Measurements from ENCODE around the gene PRKCQ.

PRKCQ gene

GRCh38 chr10:6418167-6418566, 161.9 kb downstream of the PRKCQ start:
- no peaks in the 10 kb centered on the region for H3K79me1 ChIP-seq (ENCODE audit: low read length)
- no peak overlapping the region for H4K8ac ChIP-seq (ENCODE audit: low read depth, low read length)
- H3K9me3 ChIP-seq (ENCODE audit: insufficient read depth, low read depth, low read length): no peaks in the 10 kb centered on the region
- no peak overlapping the region for H2BK5ac ChIP-seq (ENCODE audit: low read depth, low read length, poor library complexity)
- H2AFZ ChIP-seq (ENCODE audit: insufficient read depth, low read length, poor library complexity): no peak overlapping the region
- H2AK5ac ChIP-seq (ENCODE audit: low read length): no peak overlapping the region
- H4K91ac ChIP-seq (ENCODE audit: low read depth, low read length): no peak overlapping the region
- no peak overlapping the region for H3K4me2 ChIP-seq (ENCODE audit: low read length)
- no peak overlapping the region for H2BK120ac ChIP-seq (ENCODE audit: insufficient read depth, low read length, poor library complexity)
- no peak overlapping the region for H3K18ac ChIP-seq (ENCODE audit: low read length)
- no peaks in the 10 kb centered on the region for H3K36me3 ChIP-seq (ENCODE audit: control insufficient read depth in 1 of 2, insufficient read depth in 2 of 2, low read length in 2 of 2)
- no peak overlapping the region for H4K12ac ChIP-seq (ENCODE audit: low read depth, low read length)
- H3K23ac ChIP-seq (ENCODE audit: low read length): no peak overlapping the region
- H3K9ac ChIP-seq (ENCODE audit: low read length): no peak overlapping the region
- no peaks in the 10 kb centered on the region for H3K4me1 ChIP-seq (ENCODE audit: control insufficient read depth in 1 of 2, insufficient read depth in 2 of 2, low read length in 2 of 2)
- H3K4ac ChIP-seq (ENCODE audit: low read depth, low read length): no peak overlapping the region
- H3K4me3 ChIP-seq (ENCODE audit: low read depth, low read length): no peak overlapping the region
- H3K27ac ChIP-seq (ENCODE audit: low read depth, low read length): no peak overlapping the region
- H3K79me2 ChIP-seq (ENCODE audit: control insufficient read depth, insufficient read depth, low read length, poor library complexity): no peaks in the 10 kb centered on the region
- H2BK12ac ChIP-seq (ENCODE audit: low read length): no peak overlapping the region
- DNase-seq: no peak
- no CpG with 5 or more reads among the region's 5 CpGs for WGBS (ENCODE audit: extremely low coverage, insufficient coverage, insufficient read length)
- H3K27me3 ChIP-seq (ENCODE audit: insufficient read depth, low read length): no peaks in the 10 kb centered on the region
- no peak overlapping the region for H3K14ac ChIP-seq (ENCODE audit: low read length)

DNA sequence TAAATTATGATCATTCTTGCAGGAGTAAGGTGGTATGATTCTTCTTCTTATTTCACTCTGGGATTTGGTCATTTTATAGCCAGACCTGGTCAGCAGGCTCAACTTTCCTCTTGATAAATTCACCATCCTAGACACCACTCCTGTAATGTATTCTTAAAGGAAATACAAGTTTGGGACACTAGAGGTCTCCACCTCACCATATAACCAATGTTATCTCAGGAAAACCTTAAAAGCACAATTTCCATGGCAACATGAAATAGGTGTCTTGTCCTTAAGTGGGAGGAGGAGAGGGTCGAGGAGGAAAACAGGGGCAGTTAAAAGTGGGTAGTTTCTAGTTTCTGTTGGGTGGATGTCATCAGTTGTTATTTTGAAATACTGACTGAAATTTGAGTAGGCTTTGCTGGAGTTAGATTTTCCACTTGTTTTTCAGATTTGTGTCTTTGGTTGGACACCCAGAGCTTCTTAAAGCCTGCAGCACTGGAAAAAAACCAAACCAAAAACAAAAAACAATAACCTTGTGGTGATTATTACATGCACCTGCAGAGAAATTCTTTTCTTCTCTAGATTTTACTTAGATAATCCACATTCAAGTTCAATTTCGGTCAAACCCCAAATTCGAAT, 163.1 kb downstream of the PRKCQ start:
- Histone ChIP-seq H3K4ac (ENCODE audit: low read depth, low read length) (no peak overlapping the region), H3K79me1 (ENCODE audit: low read length) (no peaks in the 10 kb centered on the region), H2BK120ac (ENCODE audit: insufficient read depth, low read length, poor library complexity) (no peak overlapping the region), H3K27me3 (ENCODE audit: insufficient read depth, low read length) (no peaks in the 10 kb centered on the region), H4K91ac (ENCODE audit: low read depth, low read length) (no peak overlapping the region), H2BK5ac (ENCODE audit: low read depth, low read length, poor library complexity) (no peak overlapping the region), H2AK5ac (ENCODE audit: low read length) (no peak overlapping the region), H3K27ac (ENCODE audit: low read depth, low read length) (no peak overlapping the region), H2BK12ac (ENCODE audit: low read length) (no peak overlapping the region), H3K4me1 (ENCODE audit: control insufficient read depth in 1 of 2, insufficient read depth in 2 of 2, low read length in 2 of 2) (no peaks in the 10 kb centered on the region), H3K14ac (ENCODE audit: low read length) (no peak overlapping the region), H4K12ac (ENCODE audit: low read depth, low read length) (no peak overlapping the region), H3K9ac (ENCODE audit: low read length) (no peak overlapping the region), H2AFZ (ENCODE audit: insufficient read depth, low read length, poor library complexity) (no peak overlapping the region), H3K4me3 (ENCODE audit: low read depth, low read length) (no peak overlapping the region), H3K79me2 (ENCODE audit: control insufficient read depth, insufficient read depth, low read length, poor library complexity) (no peaks in the 10 kb centered on the region), H3K9me3 (ENCODE audit: insufficient read depth, low read depth, low read length) (no peaks in the 10 kb centered on the region), H3K4me2 (ENCODE audit: low read length) (no peak overlapping the region), H3K23ac (ENCODE audit: low read length) (no peak overlapping the region), H3K18ac (ENCODE audit: low read length) (no peak overlapping the region), H4K8ac (ENCODE audit: low read depth, low read length) (no peak overlapping the region), H3K36me3 (ENCODE audit: control insufficient read depth in 1 of 2, insufficient read depth in 2 of 2, low read length in 2 of 2) (no peaks in the 10 kb centered on the region)
- WGBS (ENCODE audit: extremely low coverage, insufficient coverage, insufficient read length): no CpG with 5 or more reads among the region's 3 CpGs
- DNase-seq: peak; percentile 3 to 81

- Histone ChIP-seq H3K4me1 (ENCODE audit: control insufficient read depth in 1 of 2, insufficient read depth in 2 of 2, low read length in 2 of 2) (peaks cover 0 to 3% of the 10 kb centered on the region in 2 experiments), H3K4me2 (ENCODE audit: low read length) (no peak overlapping the region), H2BK12ac (ENCODE audit: low read length) (no peak overlapping the region), H4K8ac (ENCODE audit: low read depth, low read length) (no peak overlapping the region), H3K4me3 (ENCODE audit: low read depth, low read length) (no peak overlapping the region), H4K12ac (ENCODE audit: low read depth, low read length) (no peak overlapping the region), H3K9ac (ENCODE audit: low read length) (no peak overlapping the region), H3K79me2 (ENCODE audit: control insufficient read depth, insufficient read depth, low read length, poor library complexity) (no peaks in the 10 kb centered on the region), H3K9me3 (ENCODE audit: insufficient read depth, low read depth, low read length) (peaks cover 3% of the 10 kb centered on the region), H3K27me3 (ENCODE audit: insufficient read depth, low read length) (no peaks in the 10 kb centered on the region), H4K91ac (ENCODE audit: low read depth, low read length) (no peak overlapping the region), H2BK120ac (ENCODE audit: insufficient read depth, low read length, poor library complexity) (no peak overlapping the region), H3K36me3 (ENCODE audit: control insufficient read depth in 1 of 2, insufficient read depth in 2 of 2, low read length in 2 of 2) (no peaks in the 10 kb centered on the region), H3K23ac (ENCODE audit: low read length) (no peak overlapping the region), H2AK5ac (ENCODE audit: low read length) (no peak overlapping the region), H3K18ac (ENCODE audit: low read length) (no peak overlapping the region), H3K4ac (ENCODE audit: low read depth, low read length) (no peak overlapping the region), H2AFZ (ENCODE audit: insufficient read depth, low read length, poor library complexity) (no peak overlapping the region), H3K79me1 (ENCODE audit: low read length) (no peaks in the 10 kb centered on the region), H3K27ac (ENCODE audit: low read depth, low read length) (no peak overlapping the region), H2BK5ac (ENCODE audit: low read depth, low read length, poor library complexity) (no peak overlapping the region), H3K14ac (ENCODE audit: low read length) (no peak overlapping the region)
- DNase-seq: peak in 1 of 2 donors; percentile 38
- no CpG with 5 or more reads among the region's 3 CpGs for WGBS (ENCODE audit: extremely low coverage, insufficient coverage, insufficient read length)
Observed at GRCh38 chr10:6411436-6411835, 168.6 kb downstream of the PRKCQ start.

GRCh38 chr10:6410830-6411229, 169.2 kb downstream of the PRKCQ start:
- H3K27me3 ChIP-seq (ENCODE audit: insufficient read depth, low read length): no peaks in the 10 kb centered on the region
- no peak overlapping the region for H2AK5ac ChIP-seq (ENCODE audit: low read length)
- no peak overlapping the region for H3K27ac ChIP-seq (ENCODE audit: low read depth, low read length)
- no peaks in the 10 kb centered on the region for H3K36me3 ChIP-seq (ENCODE audit: control insufficient read depth in 1 of 2, insufficient read depth in 2 of 2, low read length in 2 of 2)
- no CpG with 5 or more reads among the region's 15 CpGs for WGBS (ENCODE audit: extremely low coverage, insufficient coverage, insufficient read length)
- H4K12ac ChIP-seq (ENCODE audit: low read depth, low read length): no peak overlapping the region
- no peak overlapping the region for H3K18ac ChIP-seq (ENCODE audit: low read length)
- H3K79me1 ChIP-seq (ENCODE audit: low read length): no peaks in the 10 kb centered on the region
- no peak overlapping the region for H2AFZ ChIP-seq (ENCODE audit: insufficient read depth, low read length, poor library complexity)
- no peak overlapping the region for H2BK5ac ChIP-seq (ENCODE audit: low read depth, low read length, poor library complexity)
- no peak overlapping the region for H3K9ac ChIP-seq (ENCODE audit: low read length)
- peaks cover 0 to 3% of the 10 kb centered on the region in 2 experiments for H3K4me1 ChIP-seq (ENCODE audit: control insufficient read depth in 1 of 2, insufficient read depth in 2 of 2, low read length in 2 of 2)
- H3K79me2 ChIP-seq (ENCODE audit: control insufficient read depth, insufficient read depth, low read length, poor library complexity): no peaks in the 10 kb centered on the region
- DNase-seq: no peak
- H2BK120ac ChIP-seq (ENCODE audit: insufficient read depth, low read length, poor library complexity): no peak overlapping the region
- no peak overlapping the region for H3K4ac ChIP-seq (ENCODE audit: low read depth, low read length)
- H3K4me2 ChIP-seq (ENCODE audit: low read length): no peak overlapping the region
- H3K4me3 ChIP-seq (ENCODE audit: low read depth, low read length): no peak overlapping the region
- peaks cover 3% of the 10 kb centered on the region for H3K9me3 ChIP-seq (ENCODE audit: insufficient read depth, low read depth, low read length)
- no peak overlapping the region for H4K8ac ChIP-seq (ENCODE audit: low read depth, low read length)
- no peak overlapping the region for H4K91ac ChIP-seq (ENCODE audit: low read depth, low read length)
- H3K23ac ChIP-seq (ENCODE audit: low read length): no peak overlapping the region
- H2BK12ac ChIP-seq (ENCODE audit: low read length): no peak overlapping the region
- no peak overlapping the region for H3K14ac ChIP-seq (ENCODE audit: low read length)
